K562 (cell line): ENCODE data around the gene CEP120. TPM values are rescaled to one million over a fixed set of nuclear protein-coding genes. Genes with fewer than 3 reads are reported as not detected.

Experiments used
- ATAC-seq: fragments of 200-7000 bp; cut with Tn5 transposase; 3 replicates; pipeline ENCODE4 v1.9.1; 2020; ENCODE audit warnings: moderate library complexity
- BruUV-seq: library from RNA; stranded (reverse); fragments of 400-500 nt; replicated peaks from 2 replicates; lab custom pipeline; 2021; lab: Mats Ljungman, UMichigan
- CTCF ChIA-PET: fragments of 300-600 bp; formaldehyde crosslinking; extraction: SDS; loops from one replicate; lab custom pipeline; 2021; ENCODE audit warnings: low intra/inter-chr PET ratio; lab: Yijun Ruan, JAX
- POLR2A ChIA-PET: fragments of 300-600, 350-650 bp; sonication (Branson Sonifier 250); formaldehyde crosslinking; extraction: SDS; loops from one replicate; lab custom pipeline; 2021; ENCODE audit warnings: antibody characterized with exemption, inconsistent platforms; lab: Yijun Ruan, JAX
- DNase-seq, 4 experiments: peaks; one replicate each; pipeline versions ENCODE4 v3.0.0 to v3.0.0-alpha.2; 2011 to 2018; ENCODE audit warnings: low spot score in 3 of 4, mixed read lengths in 3 of 4; ENCODE audit errors: extremely low read depth in 1 of 4
- FAIRE-seq: peaks from 2 replicates; lab custom pipeline; 2011; peaks lifted over from hg19 to GRCh38; lab: Jason Lieb, UNC
- H2AFZ ChIP-seq: 2 replicates; pipeline ENCODE4 v1.6.0; 2011; ENCODE audit warnings: low read depth, low read length, control low read depth, inconsistent platforms
- H3K27ac ChIP-seq: fragments of 200-600 bp; 3 replicates; pipeline ENCODE4 v1.8.0; 2011; ENCODE audit warnings: low read depth, mild to moderate bottlenecking, control low read depth, inconsistent platforms, low read length, moderate library complexity, mixed read lengths; ENCODE audit errors: extremely low read depth
- H3K27me3 ChIP-seq, 2 experiments: fragments of 300-600 bp in 1 of 2; 2 replicates in 1 of 2; 3 replicates in 1 of 2; pipeline versions ENCODE4 v1.6.0 to v1.8.0; 2011; ENCODE audit warnings: inconsistent platforms in 2 of 2, low read length in 2 of 2, mild to moderate bottlenecking in 1 of 2, mixed read lengths in 1 of 2, moderate library complexity in 1 of 2; ENCODE audit not compliant: control insufficient read depth in 2 of 2, insufficient read depth in 2 of 2
- H3K36me3 ChIP-seq: fragments of 300-600 bp; 3 replicates; pipeline ENCODE4 v1.8.0; 2011; ENCODE audit warnings: mild to moderate bottlenecking, low read length, inconsistent platforms; ENCODE audit not compliant: control insufficient read depth, insufficient read depth
- H3K4me1 ChIP-seq, 2 experiments: fragments of 200-600 bp in 1 of 2; replicated peaks in 1 of 2; 2 replicates in 1 of 2; 3 replicates in 1 of 2; pipeline versions ENCODE4 v1.5.1 to v1.8.0; 2011; ENCODE audit warnings: inconsistent platforms in 2 of 2, low read length in 2 of 2, mild to moderate bottlenecking in 1 of 2, mixed read lengths in 1 of 2, moderate library complexity in 1 of 2; ENCODE audit not compliant: control insufficient read depth in 2 of 2, insufficient read depth in 2 of 2
- H3K4me2 ChIP-seq: 2 replicates; pipeline ENCODE4 v1.6.1; 2011; ENCODE audit warnings: low read length, control low read depth, inconsistent platforms, mixed read lengths; ENCODE audit not compliant: insufficient read depth
- H3K4me3 ChIP-seq: fragments of 200-600 bp; sonication (generic), shearing (Covaris generic); 2 replicates; pipeline ENCODE4 v1.5.1; 2016; ENCODE audit warnings: control low read depth, inconsistent platforms
- H3K79me2 ChIP-seq: fragments of 200-600 bp; 3 replicates; pipeline ENCODE4 v1.8.0; 2011; ENCODE audit warnings: low read length, inconsistent platforms; ENCODE audit not compliant: control insufficient read depth, insufficient read depth
- H3K9ac ChIP-seq, 2 experiments: 2 replicates each; pipeline versions ENCODE4 v1.6.0 to v1.6.1; 2011; ENCODE audit warnings: low read depth in 2 of 2, low read length in 2 of 2, control low read depth in 1 of 2, inconsistent platforms in 1 of 2, mild to moderate bottlenecking in 1 of 2, mixed read lengths in 1 of 2; ENCODE audit not compliant: insufficient read depth in 1 of 2
- H3K9me1 ChIP-seq: one replicate; pipeline ENCODE4 v1.6.0; 2011; ENCODE audit warnings: inconsistent platforms, mild to moderate bottlenecking, low read length, moderate library complexity; ENCODE audit not compliant: control insufficient read depth, insufficient read depth
- H3K9me3 ChIP-seq: replicated peaks from 2 replicates; pipeline ENCODE4 v1.5.1; 2011; ENCODE audit warnings: low read depth, low read length, inconsistent platforms; ENCODE audit not compliant: control insufficient read depth, insufficient read depth
- H4K20me1 ChIP-seq: replicated peaks from 2 replicates; pipeline ENCODE4 v1.6.1; 2011; ENCODE audit warnings: low read length, inconsistent platforms, mixed read lengths; ENCODE audit not compliant: control insufficient read depth, insufficient read depth
- ATF3 ChIP-seq, 2 experiments: fragments of 450-650 bp in 1 of 2; sonication (generic) in 1 of 2; formaldehyde crosslinking in 1 of 2; IDR thresholded peaks in 1 of 2; conservative IDR thresholded peaks in 1 of 2; 2 replicates each; pipeline versions ENCODE4 v1.6.1 to v1.8.1; 2016 to 2023; ENCODE audit warnings: mild to moderate bottlenecking in 2 of 2, moderate library complexity in 2 of 2, inconsistent platforms in 1 of 2, missing genetic modification reagents in 1 of 2
- CC2D1A ChIP-seq: fragments of 450-650 bp; IDR thresholded peaks from 2 replicates; pipeline ENCODE4 v1.6.1; 2017; ENCODE audit warnings: mild to moderate bottlenecking
- CEBPB ChIP-seq: fragments of 450-650 bp; IDR thresholded peaks from 2 replicates; pipeline ENCODE4 v1.6.1; 2016; ENCODE audit warnings: missing genetic modification characterization, missing compliant biosample characterization
- CXXC5 ChIP-seq: fragments of 250-450 bp; sonication (Bioruptor Pico); IDR thresholded peaks from 2 replicates; pipeline ENCODE4 v1.8.0; 2022; ENCODE audit warnings: inconsistent platforms, mild to moderate bottlenecking, moderate library complexity
- EP300 ChIP-seq: IDR thresholded peaks from 2 replicates; pipeline ENCODE4 v1.6.1; 2012; ENCODE audit warnings: low read length, improper control_type of control experiment
- EP400 ChIP-seq: fragments of 450-650 bp; IDR thresholded peaks from 2 replicates; pipeline ENCODE4 v1.6.1; 2017; ENCODE audit warnings: antibody characterized with exemption, mild to moderate bottlenecking, moderate library complexity
- ETV1 ChIP-seq: fragments of 450-650 bp; conservative IDR thresholded peaks from 2 replicates; pipeline ENCODE4 v1.6.1; 2016; ENCODE audit warnings: missing genetic modification characterization, control low read depth, low read depth, missing compliant biosample characterization
- FOSL1 ChIP-seq: fragments of 200-800 bp; sonication (Bioruptor generic); conservative IDR thresholded peaks from 2 replicates; pipeline ENCODE4 v1.6.1; 2016; ENCODE audit warnings: missing genetic modification characterization, missing compliant biosample characterization
- FOXJ2 ChIP-seq: fragments of 200-800 bp; sonication (Bioruptor generic); IDR thresholded peaks from 2 replicates; pipeline ENCODE4 v1.6.1; 2016; ENCODE audit warnings: missing genetic modification characterization, missing compliant biosample characterization
- IRF9 ChIP-seq: fragments of 450-650 bp; IDR thresholded peaks from 2 replicates; pipeline ENCODE4 v1.6.1; 2016; ENCODE audit warnings: missing biosample characterization, missing genetic modification characterization
- JUN ChIP-seq, 2 experiments: sonication (generic) in 1 of 2; formaldehyde crosslinking in 1 of 2; IDR thresholded peaks; 2 replicates each; pipeline versions ENCODE4 v1.6.1 to v1.8.0; 2012 to 2022; ENCODE audit warnings: borderline replicate concordance in 2 of 2, mild to moderate bottlenecking in 2 of 2, improper control_type of control experiment in 1 of 2, low read depth in 1 of 2, low read length in 1 of 2, missing genetic modification reagents in 1 of 2
- JUND ChIP-seq, 2 experiments: IDR thresholded peaks; 2 replicates in 1 of 2; 3 replicates in 1 of 2; pipeline ENCODE4 v1.6.1; 2011; ENCODE audit warnings: borderline replicate concordance in 2 of 2, low read depth in 2 of 2, low read length in 2 of 2, improper control_type of control experiment in 1 of 2, missing biosample characterization in 1 of 2, missing genetic modification characterization in 1 of 2, missing genetic modification reagents in 1 of 2
- MAFG ChIP-seq: fragments of 450-650 bp; conservative IDR thresholded peaks from 2 replicates; pipeline ENCODE4 v1.6.1; 2016; ENCODE audit warnings: missing genetic modification characterization, missing compliant biosample characterization
- MEIS2 ChIP-seq: fragments of 450-650 bp; IDR thresholded peaks from 2 replicates; pipeline ENCODE4 v1.6.1; 2014; ENCODE audit warnings: mild to moderate bottlenecking; ENCODE audit not compliant: partially characterized antibody
- NFE2 ChIP-seq: IDR thresholded peaks from 2 replicates; pipeline ENCODE4 v1.6.1; 2014; ENCODE audit warnings: antibody characterized with exemption, low read depth
- PCBP1 ChIP-seq: fragments of 200-400 bp; formaldehyde crosslinking; IDR thresholded peaks from 2 replicates; pipeline ENCODE4 v1.6.1; 2018; ENCODE audit warnings: mild to moderate bottlenecking, low read depth, low read length; ENCODE audit not compliant: poor library complexity, severe bottlenecking
- PHB ChIP-seq: fragments of 250-450 bp; sonication (Bioruptor Pico); IDR thresholded peaks from 2 replicates; pipeline ENCODE4 v1.5.0; 2021
- SMAD4 ChIP-seq: fragments of 250-450 bp; sonication (Bioruptor Pico); conservative IDR thresholded peaks from 2 replicates; pipeline ENCODE4 v1.8.0; 2021; ENCODE audit warnings: inconsistent platforms, mild to moderate bottlenecking, moderate library complexity
- WGBS: fragments of 100-300 bp; shearing (Covaris generic); methylation state at CpG from one replicate; pipeline ENCODE4 v1.1.6; 2016; ENCODE audit warnings: low coverage, mixed read lengths; ENCODE audit not compliant: insufficient coverage; ENCODE audit errors: missing lambda C conversion rate; 5-methylcytosine and 5-hydroxymethylcytosine counted together
- in situ Hi-C: fragments of 300-500 bp; cut with MboI; formaldehyde crosslinking; loops from 4 replicates; pipeline ENCODE4 v1.15.0; 2018; ENCODE audit warnings: inconsistent platforms, mixed read lengths
- intact Hi-C: fragments of 100-400 bp; cut with micrococcal nuclease; formaldehyde crosslinking; loops from 2 replicates; pipeline ENCODE4 v1.14.2; 2022
- polyA plus RNA-seq, 8 experiments: library from polyadenylated mRNA; depleted of rRNA in 4 of 8; stranded (reverse) in 5 of 8; unstranded in 3 of 8; fragments of >200 nt; fragmentation: Nextera tagmentation in 2 of 8; fragmentation: Illumina TruSeq in 1 of 8; extraction: Ambion mirVana in 2 of 8; extraction: Trizol in 1 of 8; gene quantifications; 2 replicates each; pipeline versions ENCODE4 v1.2.1 to v1.2.3, GENCODE V29; 2011 to 2014; ENCODE audit warnings: inconsistent platforms in 1 of 8, missing spikeins in 1 of 8
- total RNA-seq, 7 experiments: library from RNA; depleted of rRNA in 6 of 7; stranded (reverse); fragments of >200 nt in 6 of 7; fragmentation: Illumina TruSeq in 2 of 7; extraction: Trizol in 2 of 7; gene quantifications; 2 replicates each; pipeline versions ENCODE4 v1.2.1 to v1.2.3, GENCODE V29; 2011 to 2021; ENCODE audit warnings: low replicate concordance in 1 of 7
- TF ChIP-seq, protein P1 (sequence below): fragments of 250-450 bp; sonication (Bioruptor Pico); IDR thresholded peaks from 2 replicates; pipeline ENCODE4 v1.5.0; 2020; ENCODE audit warnings: mild to moderate bottlenecking

CEP120 gene
- total and polyA plus RNA-seq, 9 of the 15 experiments (the other 6 are each of a cell fraction or from before 2014, with no cell fraction given): 3.3 to 24.9 (median 14.4) TPM

DNA sequence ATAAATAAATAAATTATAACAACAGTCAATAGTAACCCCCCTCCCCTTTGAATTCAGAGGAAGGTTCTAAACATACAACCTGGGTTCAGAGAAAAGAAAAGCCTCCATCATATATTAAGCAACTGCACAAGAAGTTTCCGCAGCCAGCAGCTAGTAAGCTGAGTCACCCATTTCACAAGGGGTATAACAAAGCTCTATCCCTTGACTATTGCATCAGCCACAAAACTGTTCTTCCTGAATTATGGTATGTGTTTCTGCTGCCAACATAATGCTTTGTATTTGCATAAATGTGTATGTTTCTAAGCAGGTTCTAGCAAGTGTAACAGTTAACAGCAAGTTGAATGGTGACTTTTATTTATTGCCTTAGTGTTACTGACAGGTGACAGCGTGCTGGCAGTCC, 6.8 kb upstream of the CEP120 start:
- peak; percentile 73 for ATAC-seq
- no peaks in the 10 kb centered on the region for H3K4me1 ChIP-seq
- H4K20me1 ChIP-seq: no peaks in the 10 kb centered on the region
- in situ Hi-C loops: no loop called here
- no peak overlapping the region for H3K4me2 ChIP-seq
- H3K9ac ChIP-seq: no peak overlapping the region
- POLR2A ChIA-PET: interaction anchor here (0.9 kb wide), 1 partner anchor 10 kb away, joined by 3 read pairs; no protein-coding TSS in a partner anchor
- 53% methylated on average over 2 of the region's 2 CpGs for WGBS
- no TSS peak for BruUV-seq
- H3K27me3 ChIP-seq: no peaks in the 10 kb centered on the region
- intact Hi-C loops: loop anchor here (10.0 kb wide), 1 partner anchor 185 kb away; no protein-coding TSS in a partner anchor
- H3K4me3 ChIP-seq: no peak overlapping the region
- no peaks in the 10 kb centered on the region for H3K36me3 ChIP-seq
- CTCF ChIA-PET: no interaction called here
- H2AFZ ChIP-seq: no peak overlapping the region
- no peaks in the 10 kb centered on the region for H3K9me3 ChIP-seq
- DNase-seq: no peak
- H3K27ac ChIP-seq: no peak overlapping the region; the same call in 2 of the 3 replicates
- FAIRE-seq: no peak
- no peaks in the 10 kb centered on the region for H3K9me1 ChIP-seq
- no peaks in the 10 kb centered on the region for H3K79me2 ChIP-seq
- peak; percentile 83 for TF ChIP-seq IRF9 (tag)
- peak; percentile 89 for TF ChIP-seq ATF3 (IDR thresholded peaks at IDR 0.05)
- TF ChIP-seq ATF3 (CRISPR knock-in tag; conservative IDR thresholded peaks at IDR 0.05): no peak
- 0 out of 2 replicates have a peak, but pooled peaks have one; percentile 30 for TF ChIP-seq EP400
- TF ChIP-seq, protein P1, sequence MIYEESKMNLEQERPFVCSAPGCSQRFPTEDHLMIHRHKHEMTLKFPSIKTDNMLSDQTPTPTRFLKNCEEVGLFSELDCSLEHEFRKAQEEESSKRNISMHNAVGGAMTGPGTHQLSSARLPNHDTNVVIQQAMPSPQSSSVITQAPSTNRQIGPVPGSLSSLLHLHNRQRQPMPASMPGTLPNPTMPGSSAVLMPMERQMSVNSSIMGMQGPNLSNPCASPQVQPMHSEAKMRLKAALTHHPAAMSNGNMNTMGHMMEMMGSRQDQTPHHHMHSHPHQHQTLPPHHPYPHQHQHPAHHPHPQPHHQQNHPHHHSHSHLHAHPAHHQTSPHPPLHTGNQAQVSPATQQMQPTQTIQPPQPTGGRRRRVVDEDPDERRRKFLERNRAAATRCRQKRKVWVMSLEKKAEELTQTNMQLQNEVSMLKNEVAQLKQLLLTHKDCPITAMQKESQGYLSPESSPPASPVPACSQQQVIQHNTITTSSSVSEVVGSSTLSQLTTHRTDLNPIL (CRISPR knock-in tag): no peak
- 0 out of 2 replicates have a peak, but pooled peaks have one; percentile 24 for TF ChIP-seq MAFG (tag)
- TF ChIP-seq JUN (IDR thresholded peaks at IDR 0.05; ENCODE audit: borderline replicate concordance, low read depth, low read length): peak; percentile 43; the same call in 1 of the 2 replicates
- no peak for TF ChIP-seq JUN (CRISPR knock-in tag; IDR thresholded peaks at IDR 0.05; ENCODE audit: borderline replicate concordance)
- TF ChIP-seq CEBPB (tag): peak; percentile 85
- TF ChIP-seq CXXC5 (CRISPR knock-in tag): 0 out of 2 replicates have a peak, but pooled peaks have one; percentile 17
- peak; percentile 45; the same call in 1 of the 2 replicates for TF ChIP-seq NFE2
- TF ChIP-seq MEIS2: peak; percentile 20
- TF ChIP-seq CC2D1A: no peak
- no peak for TF ChIP-seq PHB
- TF ChIP-seq SMAD4: 0 out of 2 replicates have a peak, but pooled peaks have one; percentile 38
- 0 out of 2 replicates have a peak, but pooled peaks have one; percentile 4 for TF ChIP-seq ETV1 (tag)
- TF ChIP-seq EP300: peak; percentile 58
- peak; percentile 51 for TF ChIP-seq FOSL1
- no peak for TF ChIP-seq PCBP1
- no peak for TF ChIP-seq FOXJ2 (tag)
- peak; percentile 66; the same call in 1 of the 2 replicates for TF ChIP-seq JUND (IDR thresholded peaks at IDR 0.05; ENCODE audit: borderline replicate concordance, low read depth, low read length)
- TF ChIP-seq JUND (tag; IDR thresholded peaks at IDR 0.05; ENCODE audit: borderline replicate concordance, low read depth, low read length): no peak; the same call in 2 of the 3 replicates
